HEK293T (cell line): ENCODE measurements around the gene LIPI.

Source experiments
- ELF4 ChIP-seq: fragments of 450-650 bp; IDR thresholded peaks from 2 replicates; pipeline ENCODE4 v1.6.1; 2017; ENCODE audit warnings: antibody characterized with exemption
- FOXM1 ChIP-seq: fragments of 450-650 bp; IDR thresholded peaks from 2 replicates; pipeline ENCODE4 v1.6.1; 2017; ENCODE audit warnings: mild to moderate bottlenecking, borderline replicate concordance
- NFRKB ChIP-seq: fragments of 450-650 bp; IDR thresholded peaks from 2 replicates; pipeline ENCODE4 v1.6.1; 2016; ENCODE audit warnings: mild to moderate bottlenecking, moderate library complexity
- ZNF384 ChIP-seq: fragments of 450-650 bp; IDR thresholded peaks from 2 replicates; pipeline ENCODE4 v1.6.1; 2016

- TF ChIP-seq NFRKB (no peak), ZNF384 (no peak), ELF4 (no peak), FOXM1 (no peak)
Observed at GRCh38 chr21:14084701-14085100, 126.1 kb downstream of the LIPI start.
